Measurements from ENCODE around the gene LHFPL3.

The LHFPL3 gene

DNA sequence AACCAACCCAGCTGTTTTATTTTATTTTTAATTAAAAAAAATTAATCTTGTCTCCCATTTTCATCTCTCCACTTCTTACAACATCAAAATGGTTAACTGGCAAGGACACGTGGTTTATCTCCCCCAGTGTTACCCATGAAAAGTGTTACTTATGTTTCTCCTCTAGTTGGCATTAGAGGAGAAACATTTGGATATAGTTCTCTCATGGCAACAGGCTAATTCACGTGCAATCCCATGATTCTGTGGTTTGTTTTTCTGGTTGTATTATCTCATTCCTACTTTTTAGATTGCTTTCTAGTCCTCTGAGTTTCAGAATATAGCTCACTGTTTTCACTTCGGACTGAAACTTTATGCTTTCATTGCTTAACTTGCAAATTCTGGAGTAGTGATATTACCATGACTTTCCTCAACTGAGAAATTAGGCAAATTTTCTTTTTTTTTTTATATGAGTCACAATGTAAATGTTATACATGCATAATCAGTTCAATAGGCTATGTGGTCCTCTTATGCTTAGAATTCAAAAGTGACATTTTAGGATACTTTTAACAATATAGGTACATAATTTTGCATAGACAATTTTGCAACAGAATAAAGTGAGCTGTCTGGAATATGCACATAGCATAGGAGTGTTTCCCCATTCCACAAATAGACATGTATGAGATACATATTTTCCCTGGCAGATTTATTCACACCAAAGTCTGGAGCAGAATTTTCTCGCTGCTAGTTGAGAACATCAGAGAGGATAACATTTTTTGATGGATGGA lies 43.0 kb downstream of the LHFPL3 start:
- Histone ChIP-seq H3K27me3 (ENCODE audit: insufficient read depth, low read depth, severe bottlenecking) (no peaks in the 10 kb centered on the region), H3K27ac (no peak overlapping the region), H3K36me3 (no peaks in the 10 kb centered on the region), H3K4me3 (ENCODE audit: low read depth, low read length) (no peak overlapping the region), H3K9me3 (ENCODE audit: severe bottlenecking) (no peaks in the 10 kb centered on the region)
- TF ChIP-seq CTCF (IDR thresholded peaks at IDR 0.05; ENCODE audit: low read depth, low read length) = no peak
- DNase-seq = no peak

GRCh38 chr7:104371980-104372357 lies 43.6 kb downstream of the LHFPL3 start:
- no peak for DNase-seq
- no peak overlapping the region for H3K27ac ChIP-seq
- H3K4me3 ChIP-seq (ENCODE audit: low read depth, low read length) = no peak overlapping the region
- no peaks in the 10 kb centered on the region for H3K9me3 ChIP-seq (ENCODE audit: severe bottlenecking)
- TF ChIP-seq CTCF (IDR thresholded peaks at IDR 0.05; ENCODE audit: low read depth, low read length) = no peak
- H3K27me3 ChIP-seq (ENCODE audit: insufficient read depth, low read depth, severe bottlenecking) = no peaks in the 10 kb centered on the region
- no peaks in the 10 kb centered on the region for H3K36me3 ChIP-seq

GRCh38 chr7:104382616-104383015 lies 54.2 kb downstream of the LHFPL3 start:
- H3K4me3 ChIP-seq (ENCODE audit: low read depth, low read length) = no peak overlapping the region
- H3K27me3 ChIP-seq (ENCODE audit: insufficient read depth, low read depth, severe bottlenecking) = no peaks in the 10 kb centered on the region
- TF ChIP-seq CTCF (IDR thresholded peaks at IDR 0.05; ENCODE audit: low read depth, low read length) = no peak
- H3K9me3 ChIP-seq (ENCODE audit: severe bottlenecking) = no peaks in the 10 kb centered on the region
- H3K36me3 ChIP-seq = no peaks in the 10 kb centered on the region
- no peak for DNase-seq
- no peak overlapping the region for H3K27ac ChIP-seq

- H3K27ac ChIP-seq = no peak overlapping the region
- no peak for TF ChIP-seq CTCF (IDR thresholded peaks at IDR 0.05; ENCODE audit: low read depth, low read length)
- H3K27me3 ChIP-seq (ENCODE audit: insufficient read depth, low read depth, severe bottlenecking) = no peaks in the 10 kb centered on the region
- H3K9me3 ChIP-seq (ENCODE audit: severe bottlenecking) = peaks cover 9% of the 10 kb centered on the region
- H3K36me3 ChIP-seq = no peaks in the 10 kb centered on the region
- DNase-seq = no peak
- H3K4me3 ChIP-seq (ENCODE audit: low read depth, low read length) = no peak overlapping the region
Observed at GRCh38 chr7:104386943-104387342, 58.5 kb downstream of the LHFPL3 start.

GRCh38 chr7:104388222-104388621 lies 59.8 kb downstream of the LHFPL3 start:
- DNase-seq = no peak
- peaks cover 9% of the 10 kb centered on the region for H3K9me3 ChIP-seq (ENCODE audit: severe bottlenecking)
- H3K27me3 ChIP-seq (ENCODE audit: insufficient read depth, low read depth, severe bottlenecking) = no peaks in the 10 kb centered on the region
- TF ChIP-seq CTCF (IDR thresholded peaks at IDR 0.05; ENCODE audit: low read depth, low read length) = no peak
- H3K4me3 ChIP-seq (ENCODE audit: low read depth, low read length) = no peak overlapping the region
- H3K27ac ChIP-seq = no peak overlapping the region
- no peaks in the 10 kb centered on the region for H3K36me3 ChIP-seq

- Histone ChIP-seq H3K36me3 (no peaks in the 10 kb centered on the region), H3K4me3 (ENCODE audit: low read depth, low read length) (no peak overlapping the region), H3K27ac (no peak overlapping the region), H3K27me3 (ENCODE audit: insufficient read depth, low read depth, severe bottlenecking) (no peaks in the 10 kb centered on the region), H3K9me3 (ENCODE audit: severe bottlenecking) (peaks cover 4% of the 10 kb centered on the region)
- no peak for TF ChIP-seq CTCF (IDR thresholded peaks at IDR 0.05; ENCODE audit: low read depth, low read length)
- DNase-seq = no peak
Observed at GRCh38 chr7:104395162-104395561, 66.8 kb downstream of the LHFPL3 start.
